Eye (tissue), 1 donor: ENCODE data around the gene TMEM255A.

Experiments used
- DNase-seq: peaks from one replicate; pipeline ENCODE4 v3.0.0-alpha.2; 2015

TMEM255A gene

DNA sequence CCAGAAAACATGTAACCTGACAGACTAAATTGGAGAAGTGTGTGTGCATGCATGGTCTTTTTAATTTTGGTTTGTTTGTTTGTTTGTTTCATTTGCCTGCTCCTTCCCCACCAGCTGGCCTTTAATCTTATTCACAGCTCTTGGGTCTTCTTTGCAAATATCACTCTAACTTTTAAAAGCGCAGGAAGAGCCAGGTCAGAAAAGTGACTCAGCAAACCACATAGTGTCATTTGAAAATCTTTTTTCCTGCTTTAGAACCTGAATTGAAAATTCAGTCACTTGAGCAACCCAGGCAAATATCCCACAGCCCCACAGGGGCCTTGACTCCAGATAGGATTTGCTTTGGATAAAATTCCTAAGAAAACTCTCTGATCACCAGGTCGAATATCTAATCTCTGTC lies 4.6 kb downstream of the TMEM255A start:
- DNase-seq = no peak

DNA sequence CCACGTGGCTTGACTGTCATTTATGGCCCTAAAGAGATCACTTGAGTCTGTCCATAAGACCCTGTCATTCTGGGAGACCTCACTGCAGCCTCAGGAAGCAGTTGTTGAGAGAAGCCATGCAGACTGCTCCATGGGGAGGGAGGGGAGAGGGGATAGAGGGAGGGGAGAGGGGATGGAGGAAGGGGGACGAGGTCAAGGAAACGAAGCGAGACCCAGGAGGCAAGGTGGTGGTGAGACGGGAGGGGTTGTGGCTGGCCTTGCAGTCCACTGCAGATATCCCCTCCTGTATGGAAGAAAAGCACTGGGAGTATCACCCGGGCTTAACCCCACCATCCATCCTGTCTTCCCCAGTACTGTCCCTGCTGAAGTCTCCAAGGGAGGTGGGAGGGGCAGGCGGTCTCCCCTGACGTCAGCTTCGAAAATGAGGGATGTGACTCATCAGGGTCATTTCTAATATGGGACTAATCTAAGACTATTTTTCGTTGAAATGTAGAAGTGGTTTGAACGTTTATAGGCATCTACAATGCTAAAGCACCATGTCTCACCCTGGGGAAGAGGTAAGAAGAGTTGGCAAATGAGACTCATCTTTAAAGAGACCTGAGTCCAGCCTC lies 5.6 kb downstream of the TMEM255A start:
- DNase-seq = no peak

DNA sequence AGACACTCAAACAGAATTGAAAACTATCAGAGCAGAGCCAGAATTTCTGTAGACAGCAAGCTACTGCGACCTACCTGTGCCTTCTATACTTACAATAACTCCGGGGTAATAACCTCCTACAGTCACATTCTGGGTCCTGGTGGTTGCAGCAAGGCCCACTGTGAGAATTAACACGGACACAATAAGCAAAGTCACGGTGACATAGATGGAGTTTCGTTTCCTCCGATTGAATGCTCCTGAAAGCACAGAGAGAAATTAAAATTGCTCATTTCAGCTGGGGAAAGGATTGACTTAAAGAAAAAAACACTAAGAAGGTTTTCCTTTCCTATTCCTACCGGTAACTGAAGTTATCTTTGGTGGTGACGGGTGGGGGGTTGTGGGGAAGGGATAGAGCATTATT lies 7.0 kb downstream of the TMEM255A start:
- DNase-seq = no peak

DNA sequence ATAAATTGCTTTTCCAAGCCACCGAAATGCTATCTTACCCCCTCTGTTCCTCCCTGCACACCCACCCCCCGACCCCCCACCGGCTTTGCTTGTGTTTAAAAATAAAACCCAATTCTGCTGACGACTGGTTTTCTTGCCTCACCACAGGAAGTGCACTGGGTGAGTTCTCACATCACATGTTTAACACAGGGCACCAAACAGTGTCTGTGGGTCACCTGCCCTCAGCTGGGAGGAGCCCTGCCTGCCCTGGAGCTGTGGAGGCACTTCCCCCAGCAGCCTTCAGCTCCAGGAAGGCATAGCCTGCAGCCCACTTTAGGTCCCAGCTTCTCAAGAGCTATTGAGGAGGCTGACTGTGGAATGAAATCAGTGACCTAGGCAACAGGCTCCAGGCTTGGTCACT lies 8.8 kb downstream of the TMEM255A start:
- no peak for DNase-seq

DNA sequence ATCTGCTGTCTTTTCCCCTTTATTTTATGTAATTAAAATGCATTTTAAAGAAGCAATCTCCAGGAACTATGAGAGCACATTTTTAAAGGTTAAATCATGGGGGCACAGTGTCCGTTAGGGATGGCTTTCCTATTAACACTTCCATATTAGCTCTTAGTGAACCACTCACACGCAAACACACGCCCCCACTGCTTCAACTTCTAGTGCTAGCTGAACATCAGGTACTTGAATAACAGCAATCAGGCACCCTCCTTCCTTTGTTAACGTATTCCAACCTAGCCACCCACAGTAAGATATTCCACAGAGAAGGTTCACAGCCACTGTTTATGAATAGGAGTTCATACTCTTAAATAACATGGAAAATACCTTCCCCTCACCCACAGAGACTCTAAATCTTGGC lies 9.3 kb downstream of the TMEM255A start:
- DNase-seq = no peak

DNA sequence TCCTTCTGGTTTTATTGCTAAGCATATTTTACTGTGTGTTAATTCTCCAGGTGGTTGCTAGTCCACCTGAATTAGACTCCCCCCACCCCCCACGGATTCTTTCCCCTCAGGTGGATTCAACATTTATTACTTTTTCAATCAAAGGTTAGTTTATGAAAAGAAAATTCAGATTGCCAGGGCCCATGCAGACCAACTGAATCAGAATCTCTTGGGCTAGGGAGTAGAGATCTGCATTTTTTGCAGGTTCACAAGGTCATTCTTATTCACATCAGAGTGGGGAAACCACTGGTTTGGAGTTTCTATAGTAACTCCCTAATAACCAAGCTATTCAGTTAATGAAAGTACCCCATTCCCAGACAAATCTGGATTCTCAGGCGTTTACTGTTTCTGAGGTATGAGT lies 9.8 kb downstream of the TMEM255A start:
- no peak for DNase-seq

DNA sequence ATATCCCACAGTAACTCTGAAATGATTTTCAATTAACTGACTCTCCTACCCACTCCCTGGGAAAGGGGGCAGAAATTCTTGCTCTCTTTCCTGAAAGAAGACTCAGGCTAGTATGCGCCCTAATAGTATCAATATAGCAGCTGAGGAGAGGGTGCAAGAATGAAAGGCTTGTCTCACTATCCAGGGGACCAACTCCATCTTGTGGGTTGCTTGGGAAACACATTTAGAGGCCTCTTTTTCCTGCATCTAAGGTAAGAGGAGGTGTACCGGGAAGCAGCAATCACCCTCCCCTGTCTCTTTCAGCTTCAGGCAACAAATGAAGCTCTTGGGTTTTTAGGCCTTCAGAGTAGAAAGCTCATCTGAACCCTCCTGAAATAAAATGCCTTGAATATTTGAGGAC lies 11.3 kb downstream of the TMEM255A start:
- DNase-seq = no peak

- no peak for DNase-seq
These were observed 13.3 kb downstream of the TMEM255A start for GRCh38 chrX:120297923-120298322.

DNA sequence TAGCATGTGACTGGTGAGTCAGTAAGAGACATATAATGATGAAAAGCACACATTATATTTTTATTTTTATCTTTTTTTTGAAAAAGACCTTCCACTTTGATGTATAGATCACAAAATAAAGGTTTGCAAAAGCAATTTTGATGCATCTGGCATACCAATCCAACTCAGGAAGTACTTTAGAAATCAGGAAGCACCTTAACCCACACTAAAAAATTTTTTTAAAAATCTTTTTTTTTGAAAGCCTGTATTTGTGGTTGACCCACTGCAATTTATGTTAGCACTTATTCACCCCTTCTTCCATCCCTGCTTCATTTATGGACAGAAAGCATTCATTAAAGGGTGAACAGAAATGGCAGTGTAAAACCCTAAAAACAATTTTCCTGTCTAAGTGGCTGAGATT lies 16.6 kb downstream of the TMEM255A start:
- no peak for DNase-seq

DNA sequence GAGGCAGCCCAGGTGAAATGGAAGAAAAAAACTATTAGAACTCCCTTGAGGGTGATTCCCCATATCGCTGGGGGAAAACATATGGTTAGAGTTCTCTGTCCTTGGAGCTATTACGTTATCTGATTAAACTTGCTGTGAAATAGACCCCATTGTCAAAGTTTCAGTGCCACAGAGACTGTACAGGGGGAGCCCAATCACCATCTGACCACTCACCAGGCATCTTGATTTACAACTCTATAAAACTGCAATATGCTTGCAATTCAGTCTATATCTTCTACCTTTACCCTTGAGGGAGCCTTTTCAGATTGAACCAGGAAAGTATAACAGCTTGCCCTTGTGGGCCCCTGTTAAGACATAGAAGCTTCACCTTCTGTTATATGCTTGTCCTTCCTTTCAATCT lies 18.2 kb downstream of the TMEM255A start:
- DNase-seq = no peak

- DNase-seq = no peak
These were observed 20.1 kb downstream of the TMEM255A start for GRCh38 chrX:120291211-120291610.

DNA sequence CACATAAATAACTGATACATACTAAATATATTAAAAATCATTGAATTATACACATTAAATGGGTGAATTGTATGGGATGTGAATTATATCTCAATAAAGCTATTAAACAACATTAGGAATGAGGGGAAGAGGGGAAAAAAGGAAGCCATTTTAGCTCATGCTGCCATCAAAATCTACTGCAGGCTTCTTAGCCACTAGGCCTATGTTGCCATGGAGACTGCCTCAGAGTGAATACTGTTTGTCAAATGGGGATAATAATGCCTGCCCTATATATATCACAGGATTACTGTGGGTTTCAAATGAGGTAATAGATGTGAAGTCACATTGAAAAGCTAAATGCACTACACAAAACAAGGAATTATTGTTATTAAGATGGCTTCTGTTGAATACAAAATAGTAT lies 21.2 kb downstream of the TMEM255A start:
- no peak for DNase-seq

GRCh38 chrX:120287513-120288112 lies 23.6 kb downstream of the TMEM255A start:
- DNase-seq = no peak

GRCh38 chrX:120286733-120287512 lies 24.3 kb downstream of the TMEM255A start:
- DNase-seq = no peak

- DNase-seq = no peak
These were observed 28.6 kb downstream of the TMEM255A start for GRCh38 chrX:120282697-120283096.

DNA sequence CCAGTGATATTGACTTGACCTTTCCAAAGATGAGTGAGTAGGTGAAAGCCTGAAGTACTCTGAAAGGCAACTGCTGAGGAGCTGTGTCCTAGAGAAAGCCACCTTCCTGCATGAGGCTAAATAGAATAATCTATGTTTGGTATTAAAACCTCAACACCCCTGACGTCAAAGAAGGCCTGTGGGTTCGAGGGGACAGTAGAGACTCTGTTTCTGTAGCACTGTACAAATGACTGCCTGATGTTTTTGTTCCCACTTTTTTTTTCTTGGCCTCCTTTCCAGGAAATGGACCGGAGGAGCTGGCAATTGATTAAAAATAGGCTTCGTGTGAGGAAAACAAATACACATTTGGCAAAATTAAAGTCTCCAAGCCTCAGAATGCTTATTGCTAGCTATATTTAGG lies 29.5 kb downstream of the TMEM255A start:
- DNase-seq = no peak

GRCh38 chrX:120281021-120281624 lies 30.1 kb downstream of the TMEM255A start:
- no peak for DNase-seq

DNA sequence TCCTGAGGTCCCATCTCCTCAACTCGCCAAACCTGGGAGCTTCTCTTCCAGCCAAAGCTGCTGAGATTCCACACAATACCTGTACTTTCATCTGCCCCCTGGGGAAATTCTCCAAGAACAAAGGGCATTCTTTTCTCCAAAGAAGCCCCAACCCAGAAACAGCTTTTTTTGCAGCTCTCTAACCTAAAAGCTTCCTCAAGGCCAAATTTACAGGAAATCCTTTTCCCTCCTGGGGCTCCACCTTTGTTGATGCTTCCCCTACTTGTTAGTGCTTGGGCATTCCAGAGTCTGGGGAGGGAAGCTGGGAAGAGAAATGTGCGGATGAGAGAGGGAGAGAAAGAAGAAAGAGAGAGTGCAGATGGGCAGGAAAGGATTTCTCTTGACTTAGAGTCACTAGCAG lies 36.3 kb downstream of the TMEM255A start:
- no peak for DNase-seq

DNA sequence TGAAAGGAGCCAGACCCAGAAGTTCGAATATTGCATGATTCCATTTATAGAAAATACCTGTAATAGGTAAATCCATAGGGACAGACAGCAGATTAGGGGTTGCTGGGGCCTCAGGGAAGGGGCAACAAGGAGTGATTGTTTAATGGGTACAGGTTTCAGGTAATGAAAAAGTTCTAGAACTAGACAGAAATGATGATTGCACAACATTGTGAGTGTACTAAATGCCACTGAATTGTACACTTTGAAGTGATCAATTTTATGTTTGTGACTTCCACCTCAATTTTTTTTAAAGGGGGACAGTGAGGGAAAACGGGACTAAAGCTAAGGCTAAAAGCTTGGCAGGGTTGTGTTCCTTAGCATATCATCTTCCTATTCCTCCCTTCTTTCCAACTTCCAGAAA lies 37.1 kb downstream of the TMEM255A start:
- DNase-seq = no peak

GRCh38 chrX:120271218-120271617 lies 40.0 kb downstream of the TMEM255A start:
- no peak for DNase-seq

DNA sequence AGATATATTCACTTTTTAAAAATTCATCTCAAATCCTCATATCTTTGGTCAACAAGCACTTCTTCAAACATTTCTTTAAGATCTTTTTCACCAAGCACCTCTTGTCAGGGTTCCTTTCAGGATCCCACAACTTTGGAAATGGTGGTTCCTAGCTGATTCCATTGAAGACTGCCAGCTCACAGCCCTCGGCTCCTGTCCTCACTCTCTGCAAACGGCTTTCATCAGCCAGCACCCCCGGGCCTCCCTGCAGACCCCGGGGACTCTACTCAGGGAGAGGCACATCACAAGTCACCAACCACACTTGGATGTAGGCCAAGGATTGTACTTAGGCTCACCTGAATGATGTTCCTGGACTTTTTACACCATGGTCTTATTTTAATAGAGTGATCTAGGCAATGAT lies 40.7 kb downstream of the TMEM255A start:
- no peak for DNase-seq

- DNase-seq = no peak
These were observed 41.8 kb downstream of the TMEM255A start for GRCh38 chrX:120269373-120270035.

- no peak for DNase-seq
These were observed 46.9 kb downstream of the TMEM255A start for GRCh38 chrX:120264341-120264740.
